Ishikawa (cell line): ENCODE measurements around the gene VWA8.

ENCODE experiments used
- CEBPB ChIP-seq: IDR thresholded peaks from 2 replicates; pipeline ENCODE4 v1.6.1; 2012
- CREB1 ChIP-seq: IDR thresholded peaks from 2 replicates; pipeline ENCODE4 v1.6.1; 2012; ENCODE audit warnings: low read depth
- EGR1 ChIP-seq: IDR thresholded peaks from 2 replicates; pipeline ENCODE4 v1.6.1; 2012
- EP300 ChIP-seq: IDR thresholded peaks from 2 replicates; pipeline ENCODE4 v1.6.1; 2012; ENCODE audit warnings: borderline replicate concordance
- MAX ChIP-seq: IDR thresholded peaks from 2 replicates; pipeline ENCODE4 v1.6.1; 2012
- NFIC ChIP-seq: IDR thresholded peaks from 2 replicates; pipeline ENCODE4 v1.6.1; 2012
- RAD21 ChIP-seq: IDR thresholded peaks from 2 replicates; pipeline ENCODE4 v1.6.1; 2012; ENCODE audit warnings: low read depth
- REST ChIP-seq: IDR thresholded peaks from 2 replicates; pipeline ENCODE4 v1.6.1; 2012; ENCODE audit warnings: low read depth, mild to moderate bottlenecking
- TAF1 ChIP-seq: IDR thresholded peaks from 2 replicates; pipeline ENCODE4 v1.6.1; 2012; ENCODE audit warnings: low read depth, mild to moderate bottlenecking
- TCF12 ChIP-seq: IDR thresholded peaks from 2 replicates; pipeline ENCODE4 v1.6.1; 2012; ENCODE audit warnings: low read depth
- USF1 ChIP-seq: IDR thresholded peaks from 2 replicates; pipeline ENCODE4 v1.6.1; 2012
- ZBTB7A ChIP-seq: IDR thresholded peaks from 2 replicates; pipeline ENCODE4 v1.6.1; 2012; ENCODE audit warnings: low read depth

GRCh38 chr13:41567363-41567762, 393.5 kb downstream of the VWA8 start:
- TF ChIP-seq TAF1 (no peak), EGR1 (no peak), NFIC (no peak), TCF12 (no peak), REST (no peak), RAD21 (no peak), USF1 (no peak), EP300 (no peak), CEBPB (no peak), MAX (no peak), CREB1 (no peak), ZBTB7A (no peak)
